Trophoblast cell (in vitro differentiated cells and primary cell): ENCODE data around the gene CLCN7.

Source experiments
- DNase-seq, 2 donors: peaks; one replicate each; pipeline ENCODE4 v3.0.0-alpha.2; 2016
- H2AFZ ChIP-seq: 2 replicates; pipeline ENCODE4 v1.6.1; 2013; ENCODE audit warnings: low read length, moderate library complexity, mild to moderate bottlenecking; ENCODE audit not compliant: insufficient read depth, poor library complexity
- H2AK5ac ChIP-seq: 2 replicates; pipeline ENCODE4 v1.6.1; 2013; ENCODE audit warnings: mild to moderate bottlenecking, low read length
- H2BK120ac ChIP-seq: 2 replicates; pipeline ENCODE4 v1.6.1; 2013; ENCODE audit warnings: low read length, mild to moderate bottlenecking, moderate library complexity; ENCODE audit not compliant: insufficient read depth, poor library complexity
- H2BK12ac ChIP-seq: 2 replicates; pipeline ENCODE4 v1.6.1; 2013; ENCODE audit warnings: mild to moderate bottlenecking, low read length, moderate library complexity
- H2BK5ac ChIP-seq: 2 replicates; pipeline ENCODE4 v1.6.1; 2013; ENCODE audit warnings: low read length, low read depth, moderate library complexity, mild to moderate bottlenecking; ENCODE audit not compliant: poor library complexity
- H3K14ac ChIP-seq: 2 replicates; pipeline ENCODE4 v1.6.1; 2013; ENCODE audit warnings: mild to moderate bottlenecking, low read length
- H3K18ac ChIP-seq: 2 replicates; pipeline ENCODE4 v1.6.1; 2013; ENCODE audit warnings: mild to moderate bottlenecking, low read length
- H3K23ac ChIP-seq: 2 replicates; pipeline ENCODE4 v1.6.1; 2013; ENCODE audit warnings: low read length
- H3K27ac ChIP-seq: 2 replicates; pipeline ENCODE4 v1.5.1; 2013; ENCODE audit warnings: low read depth, mild to moderate bottlenecking, inconsistent platforms, low read length, moderate library complexity
- H3K27me3 ChIP-seq: 2 replicates; pipeline ENCODE4 v1.6.1; 2013; ENCODE audit warnings: inconsistent platforms, mild to moderate bottlenecking, low read length, moderate library complexity; ENCODE audit not compliant: insufficient read depth
- H3K36me3 ChIP-seq, 2 experiments: 1 replicate in 1 of 2; 2 replicates in 1 of 2; pipeline ENCODE4 v1.6.1; 2013; ENCODE audit warnings: low read length in 2 of 2, mild to moderate bottlenecking in 2 of 2, moderate library complexity in 1 of 2; ENCODE audit not compliant: insufficient read depth in 2 of 2, control insufficient read depth in 1 of 2
- H3K4ac ChIP-seq: 2 replicates; pipeline ENCODE4 v1.6.1; 2013; ENCODE audit warnings: low read depth, mild to moderate bottlenecking, low read length, moderate library complexity
- H3K4me1 ChIP-seq, 2 experiments: 1 replicate in 1 of 2; 2 replicates in 1 of 2; pipeline ENCODE4 v1.6.1; 2013; ENCODE audit warnings: low read length in 2 of 2, mild to moderate bottlenecking in 2 of 2, moderate library complexity in 1 of 2; ENCODE audit not compliant: insufficient read depth in 2 of 2, control insufficient read depth in 1 of 2
- H3K4me2 ChIP-seq: 2 replicates; pipeline ENCODE4 v1.6.1; 2013; ENCODE audit warnings: inconsistent platforms, mild to moderate bottlenecking, low read length, moderate library complexity
- H3K4me3 ChIP-seq: 2 replicates; pipeline ENCODE4 v1.5.1; 2013; ENCODE audit warnings: mild to moderate bottlenecking, low read depth, low read length, inconsistent platforms
- H3K79me1 ChIP-seq: one replicate; pipeline ENCODE4 v1.6.1; 2013; ENCODE audit warnings: low read length
- H3K79me2 ChIP-seq: 2 replicates; pipeline ENCODE4 v1.6.1; 2013; ENCODE audit warnings: low read length, mild to moderate bottlenecking; ENCODE audit not compliant: control insufficient read depth, insufficient read depth, poor library complexity
- H3K9ac ChIP-seq: 2 replicates; pipeline ENCODE4 v1.6.1; 2013; ENCODE audit warnings: mild to moderate bottlenecking, low read length
- H3K9me3 ChIP-seq: 2 replicates; pipeline ENCODE4 v1.6.1; 2013; ENCODE audit warnings: low read depth, mild to moderate bottlenecking, control low read depth, inconsistent platforms, low read length; ENCODE audit not compliant: insufficient read depth
- H4K12ac ChIP-seq: 2 replicates; pipeline ENCODE4 v1.6.1; 2013; ENCODE audit warnings: low read depth, mild to moderate bottlenecking, low read length, moderate library complexity
- H4K8ac ChIP-seq: 2 replicates; pipeline ENCODE4 v1.6.1; 2013; ENCODE audit warnings: low read depth, mild to moderate bottlenecking, low read length, moderate library complexity
- H4K91ac ChIP-seq: one replicate; pipeline ENCODE4 v1.6.1; 2013; ENCODE audit warnings: low read depth, mild to moderate bottlenecking, low read length, moderate library complexity
- WGBS: extraction: QIAGEN DNeasy Blood & Tissue Kit; methylation state at CpG from one replicate; pipeline ENCODE4 v1.1.7; 2013; ENCODE audit warnings: missing lambda C conversion rate; ENCODE audit not compliant: insufficient read length, insufficient coverage; ENCODE audit errors: extremely low coverage; 5-methylcytosine and 5-hydroxymethylcytosine counted together

CLCN7 gene

GRCh38 chr16:1487395-1488053 lies 12.7 kb upstream of the CLCN7 start:
- no peak for DNase-seq
- H3K14ac ChIP-seq, result no peak overlapping the region
- no peak overlapping the region for H3K18ac ChIP-seq
- H2BK5ac ChIP-seq, result no peak overlapping the region
- H3K4me1 ChIP-seq, result peaks cover under 1 to 2% of the 10 kb centered on the region in 2 experiments
- peaks cover under 1% of the 10 kb centered on the region for H3K79me1 ChIP-seq
- H3K27me3 ChIP-seq, result no peaks in the 10 kb centered on the region
- no peaks in the 10 kb centered on the region for H3K9me3 ChIP-seq
- H2AK5ac ChIP-seq, result no peak overlapping the region
- no peak overlapping the region for H3K23ac ChIP-seq
- H3K36me3 ChIP-seq, result no peaks in the 10 kb centered on the region
- H3K4ac ChIP-seq, result no peak overlapping the region
- H3K9ac ChIP-seq, result no peak overlapping the region
- no peak overlapping the region for H3K27ac ChIP-seq
- no peak overlapping the region for H2BK12ac ChIP-seq
- no peaks in the 10 kb centered on the region for H3K79me2 ChIP-seq
- H3K4me3 ChIP-seq, result no peak overlapping the region
- no peak overlapping the region for H4K91ac ChIP-seq
- WGBS, result no CpG with 5 or more reads among the region's 39 CpGs
- no peak overlapping the region for H3K4me2 ChIP-seq
- H2AFZ ChIP-seq, result no peak overlapping the region
- H4K8ac ChIP-seq, result no peak overlapping the region
- H2BK120ac ChIP-seq, result no peak overlapping the region
- H4K12ac ChIP-seq, result no peak overlapping the region

- Histone ChIP-seq H3K4me3 (no peak overlapping the region), H4K12ac (no peak overlapping the region), H3K79me2 (no peaks in the 10 kb centered on the region), H2AFZ (no peak overlapping the region), H3K18ac (no peak overlapping the region), H3K14ac (no peak overlapping the region), H2BK5ac (no peak overlapping the region), H2BK12ac (no peak overlapping the region), H4K91ac (no peak overlapping the region), H3K4ac (no peak overlapping the region), H2BK120ac (no peak overlapping the region), H3K9ac (no peak overlapping the region), H3K4me1 (no peaks in the 10 kb centered on the region), H3K79me1 (no peaks in the 10 kb centered on the region), H3K36me3 (no peaks in the 10 kb centered on the region), H3K9me3 (no peaks in the 10 kb centered on the region), H3K23ac (no peak overlapping the region), H3K27me3 (no peaks in the 10 kb centered on the region), H2AK5ac (no peak overlapping the region), H4K8ac (no peak overlapping the region), H3K27ac (no peak overlapping the region), H3K4me2 (no peak overlapping the region)
- WGBS, result no CpG with 5 or more reads among the region's 33 CpGs
- DNase-seq, result no peak
Measured at GRCh38 chr16:1486551-1487390, 11.9 kb upstream of the CLCN7 start.

DNA sequence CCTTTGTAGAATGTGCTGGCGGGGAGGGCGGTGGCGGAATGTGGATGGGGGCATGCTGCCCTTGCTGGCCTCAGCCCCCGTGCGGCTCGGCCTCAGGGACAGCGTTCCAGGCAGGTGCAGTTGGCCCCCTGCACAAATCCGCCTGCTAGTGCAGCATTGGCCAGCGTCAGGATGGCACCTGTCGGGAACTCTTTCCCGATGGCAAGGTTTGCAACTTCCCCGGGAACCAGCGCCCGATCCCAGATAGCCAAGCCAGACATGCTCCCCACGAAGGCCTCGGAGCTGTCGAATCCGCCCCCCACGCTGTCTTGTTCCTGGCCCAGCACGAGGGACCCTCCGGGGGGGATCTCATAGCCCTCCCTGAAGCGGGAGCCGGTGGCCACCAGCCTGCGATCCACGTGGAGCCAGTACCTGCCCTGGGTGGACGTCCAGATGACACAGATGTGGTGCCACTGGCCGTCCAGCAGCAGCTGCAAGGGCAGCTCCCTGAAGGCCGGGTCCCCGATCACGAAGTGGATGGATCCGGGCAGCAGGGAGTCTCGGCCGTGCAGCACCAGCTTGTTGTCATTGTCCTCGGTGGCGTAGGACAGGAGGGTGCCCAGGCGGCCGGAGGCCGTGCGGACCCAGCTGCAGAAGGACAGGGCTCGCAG lies 11.1 kb upstream of the CLCN7 start:
- H3K4me2 ChIP-seq, result no peak overlapping the region
- no peaks in the 10 kb centered on the region for H3K79me2 ChIP-seq
- no CpG with 5 or more reads among the region's 40 CpGs for WGBS
- no peaks in the 10 kb centered on the region for H3K4me1 ChIP-seq
- no peaks in the 10 kb centered on the region for H3K27me3 ChIP-seq
- no peak overlapping the region for H2AK5ac ChIP-seq
- no peaks in the 10 kb centered on the region for H3K36me3 ChIP-seq
- H2BK12ac ChIP-seq, result no peak overlapping the region
- H4K91ac ChIP-seq, result no peak overlapping the region
- no peak overlapping the region for H2BK120ac ChIP-seq
- H2BK5ac ChIP-seq, result no peak overlapping the region
- H3K4ac ChIP-seq, result no peak overlapping the region
- H2AFZ ChIP-seq, result no peak overlapping the region
- H3K4me3 ChIP-seq, result no peak overlapping the region
- no peak for DNase-seq
- no peaks in the 10 kb centered on the region for H3K79me1 ChIP-seq
- H3K23ac ChIP-seq, result no peak overlapping the region
- no peak overlapping the region for H4K12ac ChIP-seq
- no peak overlapping the region for H3K14ac ChIP-seq
- H3K27ac ChIP-seq, result no peak overlapping the region
- H3K9me3 ChIP-seq, result peaks cover 3% of the 10 kb centered on the region
- H3K18ac ChIP-seq, result no peak overlapping the region
- H4K8ac ChIP-seq, result no peak overlapping the region
- no peak overlapping the region for H3K9ac ChIP-seq

- H3K9me3 ChIP-seq, result peaks cover 4% of the 10 kb centered on the region
- no peak overlapping the region for H3K4ac ChIP-seq
- H3K36me3 ChIP-seq, result no peaks in the 10 kb centered on the region
- H2AFZ ChIP-seq, result no peak overlapping the region
- DNase-seq, result peak; percentile 57 to 87
- no peak overlapping the region for H3K4me3 ChIP-seq
- no peak overlapping the region for H3K27ac ChIP-seq
- H3K79me1 ChIP-seq, result no peaks in the 10 kb centered on the region
- no peak overlapping the region for H4K12ac ChIP-seq
- no peak overlapping the region for H3K4me2 ChIP-seq
- no CpG with 5 or more reads among the region's 28 CpGs for WGBS
- H3K14ac ChIP-seq, result no peak overlapping the region
- no peaks in the 10 kb centered on the region for H3K79me2 ChIP-seq
- no peak overlapping the region for H4K91ac ChIP-seq
- no peak overlapping the region for H2BK5ac ChIP-seq
- no peak overlapping the region for H3K18ac ChIP-seq
- no peak overlapping the region for H2BK120ac ChIP-seq
- no peak overlapping the region for H2BK12ac ChIP-seq
- no peaks in the 10 kb centered on the region for H3K4me1 ChIP-seq
- no peak overlapping the region for H3K23ac ChIP-seq
- no peaks in the 10 kb centered on the region for H3K27me3 ChIP-seq
- no peak overlapping the region for H2AK5ac ChIP-seq
- H4K8ac ChIP-seq, result no peak overlapping the region
- H3K9ac ChIP-seq, result no peak overlapping the region
Measured at GRCh38 chr16:1481906-1482835, 7.3 kb upstream of the CLCN7 start.
